ENCODE results near the gene GMPPA.

DNA sequence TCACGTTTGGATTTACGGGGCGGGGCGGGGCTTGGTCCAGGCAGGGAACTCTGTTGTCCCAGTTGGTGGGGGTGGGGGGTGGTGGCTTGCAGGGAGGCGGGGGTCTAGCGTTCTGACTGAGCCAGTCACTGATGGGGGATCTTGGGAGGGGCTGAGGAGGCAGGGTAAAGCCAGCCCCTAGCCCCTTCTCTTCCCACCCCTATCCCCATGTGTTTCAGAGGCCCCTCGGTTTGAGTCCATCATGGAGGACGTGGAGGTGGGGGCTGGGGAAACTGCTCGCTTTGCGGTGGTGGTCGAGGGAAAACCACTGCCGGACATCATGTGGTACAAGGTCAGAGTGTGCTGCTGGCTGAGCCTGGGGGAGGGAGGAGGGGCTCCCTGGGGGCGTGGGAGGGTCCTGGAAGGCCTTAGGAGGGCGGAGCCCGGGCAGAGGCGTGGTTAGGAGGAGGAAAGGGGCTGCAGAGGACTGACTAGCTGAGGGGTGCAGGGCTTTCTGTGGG, 22.0 kb upstream of the GMPPA start:
- TF ChIP-seq, protein P1, sequence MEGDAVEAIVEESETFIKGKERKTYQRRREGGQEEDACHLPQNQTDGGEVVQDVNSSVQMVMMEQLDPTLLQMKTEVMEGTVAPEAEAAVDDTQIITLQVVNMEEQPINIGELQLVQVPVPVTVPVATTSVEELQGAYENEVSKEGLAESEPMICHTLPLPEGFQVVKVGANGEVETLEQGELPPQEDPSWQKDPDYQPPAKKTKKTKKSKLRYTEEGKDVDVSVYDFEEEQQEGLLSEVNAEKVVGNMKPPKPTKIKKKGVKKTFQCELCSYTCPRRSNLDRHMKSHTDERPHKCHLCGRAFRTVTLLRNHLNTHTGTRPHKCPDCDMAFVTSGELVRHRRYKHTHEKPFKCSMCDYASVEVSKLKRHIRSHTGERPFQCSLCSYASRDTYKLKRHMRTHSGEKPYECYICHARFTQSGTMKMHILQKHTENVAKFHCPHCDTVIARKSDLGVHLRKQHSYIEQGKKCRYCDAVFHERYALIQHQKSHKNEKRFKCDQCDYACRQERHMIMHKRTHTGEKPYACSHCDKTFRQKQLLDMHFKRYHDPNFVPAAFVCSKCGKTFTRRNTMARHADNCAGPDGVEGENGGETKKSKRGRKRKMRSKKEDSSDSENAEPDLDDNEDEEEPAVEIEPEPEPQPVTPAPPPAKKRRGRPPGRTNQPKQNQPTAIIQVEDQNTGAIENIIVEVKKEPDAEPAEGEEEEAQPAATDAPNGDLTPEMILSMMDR (IDR thresholded peaks at IDR 0.05; ENCODE audit: poor library complexity) = no peak
- TF ChIP-seq EZH2 (IDR thresholded peaks at IDR 0.05; ENCODE audit: borderline replicate concordance) (no peak), EZH2phosphoT487 (IDR thresholded peaks at IDR 0.05; ENCODE audit: low read depth, severe bottlenecking, unreplicated experiment) (no peak)
